BLaER1 treated with 17β-estradiol and CSF1 and Interleukin-3, amounts not matched to agents 10 nM and 100 nM (cell line): ENCODE measurements around the gene CDH19.

Experiments used
- H3K27ac ChIP-seq, 11 experiments: shearing (Covaris generic); formaldehyde crosslinking; 2 replicates each; pipeline ENCODE4 v1.8.1; 2022
- H3K27me3 ChIP-seq, 11 experiments: shearing (Covaris generic); formaldehyde crosslinking; 2 replicates each; pipeline ENCODE4 v1.8.1; 2022
- H3K36me3 ChIP-seq, 11 experiments: shearing (Covaris generic); formaldehyde crosslinking; 2 replicates each; pipeline ENCODE4 v1.8.1; 2022
- H3K4me1 ChIP-seq, 10 experiments: shearing (Covaris generic); formaldehyde crosslinking; 2 replicates each; pipeline ENCODE4 v1.8.1; 2022
- H3K4me2 ChIP-seq, 11 experiments: shearing (Covaris generic); formaldehyde crosslinking; 2 replicates each; pipeline ENCODE4 v1.8.1; 2022
- H3K4me3 ChIP-seq, 10 experiments: shearing (Covaris generic); formaldehyde crosslinking; 2 replicates each; pipeline ENCODE4 v1.8.1; 2022
- H3K9ac ChIP-seq, 11 experiments: shearing (Covaris generic); formaldehyde crosslinking; 2 replicates each; pipeline ENCODE4 v1.8.1; 2022
- H3K9me3 ChIP-seq, 11 experiments: shearing (Covaris generic); formaldehyde crosslinking; replicated peaks in 1 of 11; 2 replicates each; pipeline ENCODE4 v1.8.1; 2022
- H4K20me1 ChIP-seq, 11 experiments: shearing (Covaris generic); formaldehyde crosslinking; 2 replicates each; pipeline ENCODE4 v1.8.1; 2022
- Cebpa-rat ChIP-seq, 11 experiments: shearing (Covaris generic); IDR thresholded peaks; 2 replicates each; pipeline ENCODE4 v1.8.1; 2022

Gene CDH19

GRCh38 chr18:66582211-66582610 is 21.7 kb downstream of the CDH19 start:
- Histone ChIP-seq H3K36me3 (no peaks in the 10 kb centered on the region), H4K20me1 (no peaks in the 10 kb centered on the region), H3K4me1 (no peaks in the 10 kb centered on the region), H3K27ac (no peak overlapping the region), H3K4me3 (no peak overlapping the region), H3K9me3 (no peaks in the 10 kb centered on the region), H3K4me2 (no peak overlapping the region), H3K27me3 (no peaks in the 10 kb centered on the region), H3K9ac (no peak overlapping the region)
- TF ChIP-seq Cebpa-rat (IDR thresholded peaks at IDR 0.05), result no peak

- no peaks in the 10 kb centered on the region for H3K9me3 ChIP-seq
- no peaks in the 10 kb centered on the region for H4K20me1 ChIP-seq
- no peak for TF ChIP-seq Cebpa-rat (IDR thresholded peaks at IDR 0.05)
- no peak overlapping the region for H3K4me2 ChIP-seq
- H3K36me3 ChIP-seq, result no peaks in the 10 kb centered on the region
- no peaks in the 10 kb centered on the region for H3K27me3 ChIP-seq
- no peak overlapping the region for H3K9ac ChIP-seq
- no peaks in the 10 kb centered on the region for H3K4me1 ChIP-seq
- no peak overlapping the region for H3K27ac ChIP-seq
- no peak overlapping the region for H3K4me3 ChIP-seq
Measured at GRCh38 chr18:66575263-66575662, 28.6 kb downstream of the CDH19 start.

- no peaks in the 10 kb centered on the region for H3K27me3 ChIP-seq
- TF ChIP-seq Cebpa-rat (IDR thresholded peaks at IDR 0.05), result no peak
- no peak overlapping the region for H3K9ac ChIP-seq
- H3K36me3 ChIP-seq, result no peaks in the 10 kb centered on the region
- H3K9me3 ChIP-seq, result no peaks in the 10 kb centered on the region
- H3K4me2 ChIP-seq, result no peak overlapping the region
- no peaks in the 10 kb centered on the region for H3K4me1 ChIP-seq
- H3K4me3 ChIP-seq, result no peak overlapping the region
- H4K20me1 ChIP-seq, result no peaks in the 10 kb centered on the region
- H3K27ac ChIP-seq, result no peak overlapping the region
Measured at GRCh38 chr18:66571845-66572244, 32.0 kb downstream of the CDH19 start.

- H3K27me3 ChIP-seq, result no peaks in the 10 kb centered on the region
- no peaks in the 10 kb centered on the region for H3K36me3 ChIP-seq
- no peak for TF ChIP-seq Cebpa-rat (IDR thresholded peaks at IDR 0.05)
- H4K20me1 ChIP-seq, result no peaks in the 10 kb centered on the region
- no peaks in the 10 kb centered on the region for H3K9me3 ChIP-seq
- H3K4me2 ChIP-seq, result no peak overlapping the region
- H3K9ac ChIP-seq, result no peak overlapping the region
- no peak overlapping the region for H3K27ac ChIP-seq
- H3K4me3 ChIP-seq, result no peak overlapping the region
- H3K4me1 ChIP-seq, result no peaks in the 10 kb centered on the region
Measured at GRCh38 chr18:66566616-66567015, 37.3 kb downstream of the CDH19 start.

- Histone ChIP-seq H4K20me1 (no peaks in the 10 kb centered on the region), H3K9ac (no peak overlapping the region), H3K4me3 (no peak overlapping the region), H3K4me2 (no peak overlapping the region), H3K36me3 (no peaks in the 10 kb centered on the region), H3K27ac (no peak overlapping the region), H3K27me3 (no peaks in the 10 kb centered on the region), H3K9me3 (no peaks in the 10 kb centered on the region), H3K4me1 (no peaks in the 10 kb centered on the region)
- no peak for TF ChIP-seq Cebpa-rat (IDR thresholded peaks at IDR 0.05)
Measured at GRCh38 chr18:66564236-66564635, 39.7 kb downstream of the CDH19 start.

- no peaks in the 10 kb centered on the region for H3K36me3 ChIP-seq
- H3K27ac ChIP-seq, result no peak overlapping the region
- H3K9ac ChIP-seq, result no peak overlapping the region
- TF ChIP-seq Cebpa-rat (IDR thresholded peaks at IDR 0.05), result no peak
- no peak overlapping the region for H3K4me3 ChIP-seq
- no peaks in the 10 kb centered on the region for H3K27me3 ChIP-seq
- H3K9me3 ChIP-seq, result no peaks in the 10 kb centered on the region
- H3K4me1 ChIP-seq, result no peaks in the 10 kb centered on the region
- H4K20me1 ChIP-seq, result no peaks in the 10 kb centered on the region
- H3K4me2 ChIP-seq, result no peak overlapping the region
Measured at GRCh38 chr18:66562279-66562678, 41.6 kb downstream of the CDH19 start.

- no peak for TF ChIP-seq Cebpa-rat (IDR thresholded peaks at IDR 0.05)
- H4K20me1 ChIP-seq, result no peaks in the 10 kb centered on the region
Measured at GRCh38 chr18:66560094-66560493, 43.8 kb downstream of the CDH19 start.

GRCh38 chr18:66558773-66559172 is 45.1 kb downstream of the CDH19 start:
- no peak for TF ChIP-seq Cebpa-rat (IDR thresholded peaks at IDR 0.05)
- H3K27ac ChIP-seq, result no peak overlapping the region
- no peaks in the 10 kb centered on the region for H3K27me3 ChIP-seq
- no peaks in the 10 kb centered on the region for H3K9me3 ChIP-seq
- no peaks in the 10 kb centered on the region for H3K4me1 ChIP-seq
- no peaks in the 10 kb centered on the region for H3K36me3 ChIP-seq
- no peak overlapping the region for H3K9ac ChIP-seq
- H3K4me3 ChIP-seq, result no peak overlapping the region
- no peaks in the 10 kb centered on the region for H4K20me1 ChIP-seq
- no peak overlapping the region for H3K4me2 ChIP-seq

More at GRCh38 chr18:66560094-66560493, 43.8 kb downstream of the CDH19 start:
- Histone ChIP-seq H3K4me3 (no peak overlapping the region), H3K9me3 (no peaks in the 10 kb centered on the region), H3K4me1 (no peaks in the 10 kb centered on the region), H3K27ac (no peak overlapping the region), H3K4me2 (no peak overlapping the region), H3K27me3 (no peaks in the 10 kb centered on the region), H3K36me3 (no peaks in the 10 kb centered on the region), H3K9ac (no peak overlapping the region)

- no peak for TF ChIP-seq Cebpa-rat (IDR thresholded peaks at IDR 0.05)
- no peaks in the 10 kb centered on the region for H3K9me3 ChIP-seq
- H3K4me2 ChIP-seq, result no peak overlapping the region
- no peaks in the 10 kb centered on the region for H3K36me3 ChIP-seq
- H3K4me1 ChIP-seq, result 0 out of 20 replicates have a peak, but pooled peaks cover 0 to 4% (median 0%) of the 10 kb centered on the region in 10 experiments
- H3K27me3 ChIP-seq, result no peaks in the 10 kb centered on the region
- H3K27ac ChIP-seq, result no peak overlapping the region
- H3K9ac ChIP-seq, result no peak overlapping the region
- H4K20me1 ChIP-seq, result no peaks in the 10 kb centered on the region
- no peak overlapping the region for H3K4me3 ChIP-seq
Measured at GRCh38 chr18:66557091-66557490, 46.8 kb downstream of the CDH19 start.

GRCh38 chr18:66555585-66555984 is 48.3 kb downstream of the CDH19 start:
- Histone ChIP-seq H3K9me3 (no peaks in the 10 kb centered on the region), H3K4me1 (0 out of 20 replicates have a peak, but pooled peaks cover 0 to 4% (median 0%) of the 10 kb centered on the region in 10 experiments), H3K4me2 (no peak overlapping the region), H3K9ac (no peak overlapping the region), H4K20me1 (no peaks in the 10 kb centered on the region), H3K4me3 (no peak overlapping the region), H3K27me3 (no peaks in the 10 kb centered on the region), H3K27ac (no peak overlapping the region), H3K36me3 (no peaks in the 10 kb centered on the region)
- peak in 4 of 11 experiments; percentile 21 to 83 (median 55); a peak in 7 of 22 replicates for TF ChIP-seq Cebpa-rat (IDR thresholded peaks at IDR 0.05)
